Tibial nerve (tissue), 3 donors: ENCODE measurements around the gene SIGLEC7.

ENCODE experiments used
- POLR2A ChIP-seq, 2 donors: fragments of 450-650 bp; IDR thresholded peaks; one replicate each; pipeline ENCODE4 v1.6.1; 2017; ENCODE audit warnings: antibody characterized with exemption in 2 of 2, mild to moderate bottlenecking in 2 of 2, moderate library complexity in 2 of 2
- TF ChIP-seq, protein P1 (sequence below), 5 experiments: fragments of 200-600 bp in 3 of 5; fragments of 450-650 bp in 2 of 5; sonication (generic) in 3 of 5; IDR thresholded peaks; one replicate each; pipeline ENCODE4 v1.5.1; 2016 to 2019; ENCODE audit warnings: antibody characterized with exemption in 5 of 5, mild to moderate bottlenecking in 3 of 5, moderate library complexity in 2 of 5

DNA sequence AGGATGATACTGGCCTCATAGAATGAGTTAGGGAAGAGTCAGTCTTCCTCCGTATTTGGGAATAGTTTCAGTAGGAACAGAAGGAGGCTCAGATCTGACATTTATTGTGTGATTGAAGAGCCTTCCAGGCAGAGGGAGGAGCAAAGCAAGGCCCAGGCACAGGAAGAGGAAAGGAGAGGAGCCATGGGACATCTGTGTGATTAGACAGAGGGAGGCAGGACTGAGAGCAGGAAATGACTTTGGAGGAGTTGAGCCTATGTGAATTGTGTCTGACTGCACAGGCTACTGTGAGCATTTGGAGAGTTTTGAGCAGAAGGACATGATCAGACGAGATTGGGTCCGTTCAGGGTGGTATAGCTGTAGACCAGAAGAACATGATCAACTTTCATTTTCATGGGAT lies 8.5 kb downstream of the SIGLEC7 start:
- TF ChIP-seq, protein P1, sequence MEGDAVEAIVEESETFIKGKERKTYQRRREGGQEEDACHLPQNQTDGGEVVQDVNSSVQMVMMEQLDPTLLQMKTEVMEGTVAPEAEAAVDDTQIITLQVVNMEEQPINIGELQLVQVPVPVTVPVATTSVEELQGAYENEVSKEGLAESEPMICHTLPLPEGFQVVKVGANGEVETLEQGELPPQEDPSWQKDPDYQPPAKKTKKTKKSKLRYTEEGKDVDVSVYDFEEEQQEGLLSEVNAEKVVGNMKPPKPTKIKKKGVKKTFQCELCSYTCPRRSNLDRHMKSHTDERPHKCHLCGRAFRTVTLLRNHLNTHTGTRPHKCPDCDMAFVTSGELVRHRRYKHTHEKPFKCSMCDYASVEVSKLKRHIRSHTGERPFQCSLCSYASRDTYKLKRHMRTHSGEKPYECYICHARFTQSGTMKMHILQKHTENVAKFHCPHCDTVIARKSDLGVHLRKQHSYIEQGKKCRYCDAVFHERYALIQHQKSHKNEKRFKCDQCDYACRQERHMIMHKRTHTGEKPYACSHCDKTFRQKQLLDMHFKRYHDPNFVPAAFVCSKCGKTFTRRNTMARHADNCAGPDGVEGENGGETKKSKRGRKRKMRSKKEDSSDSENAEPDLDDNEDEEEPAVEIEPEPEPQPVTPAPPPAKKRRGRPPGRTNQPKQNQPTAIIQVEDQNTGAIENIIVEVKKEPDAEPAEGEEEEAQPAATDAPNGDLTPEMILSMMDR (IDR thresholded peaks at IDR 0.05) = no peak
- TF ChIP-seq POLR2A (IDR thresholded peaks at IDR 0.05) = no peak
